K562 (cell line): ENCODE data around the gene HEMGN. TPM values are rescaled to one million over a fixed set of nuclear protein-coding genes. Genes with fewer than 3 reads are reported as not detected.

Source experiments
- CTCFL ChIP-seq: IDR thresholded peaks from 2 replicates; pipeline ENCODE4 v1.6.1; 2011; ENCODE audit warnings: borderline replicate concordance, low read depth, mild to moderate bottlenecking, moderate library complexity, low read length; ENCODE audit not compliant: insufficient read depth, poor library complexity, severe bottlenecking
- DACH1 ChIP-seq: fragments of 450-650 bp; IDR thresholded peaks from 2 replicates; pipeline ENCODE4 v1.6.1; 2018; ENCODE audit not compliant: partially characterized antibody
- DLX4 ChIP-seq: fragments of 250-450 bp; sonication (Bioruptor Pico); IDR thresholded peaks from 2 replicates; pipeline ENCODE4 v1.6.1; 2021; ENCODE audit warnings: mild to moderate bottlenecking
- EZH2 ChIP-seq: IDR thresholded peaks from 2 replicates; pipeline ENCODE4 v1.6.1; 2012; ENCODE audit warnings: low read depth, mild to moderate bottlenecking, inconsistent platforms, low read length, borderline replicate concordance
- FOXA3 ChIP-seq, 2 experiments: fragments of 450-650 bp in 1 of 2; sonication (generic) in 1 of 2; formaldehyde crosslinking; IDR thresholded peaks in 1 of 2; conservative IDR thresholded peaks in 1 of 2; 2 replicates each; pipeline versions ENCODE4 v1.4.0 to v1.8.0; 2020 to 2022; ENCODE audit warnings: mild to moderate bottlenecking in 2 of 2, missing genetic modification reagents in 1 of 2
- FOXJ2 ChIP-seq: fragments of 200-800 bp; sonication (Bioruptor generic); IDR thresholded peaks from 2 replicates; pipeline ENCODE4 v1.6.1; 2016; ENCODE audit warnings: missing genetic modification characterization, missing compliant biosample characterization
- HDAC3 ChIP-seq: fragments of 450-650 bp; IDR thresholded peaks from 2 replicates; pipeline ENCODE4 v1.6.1; 2018; ENCODE audit warnings: borderline replicate concordance, mild to moderate bottlenecking, moderate library complexity; ENCODE audit not compliant: partially characterized antibody
- HINFP ChIP-seq: fragments of 450-650 bp; conservative IDR thresholded peaks from 2 replicates; pipeline ENCODE4 v1.6.1; 2016; ENCODE audit warnings: missing genetic modification characterization, low read depth, mild to moderate bottlenecking, control low read depth, missing compliant biosample characterization
- HLTF ChIP-seq: fragments of 450-650 bp; IDR thresholded peaks from 2 replicates; pipeline ENCODE4 v1.6.1; 2016
- ID3 ChIP-seq, 2 experiments: fragments of 250-450 bp in 1 of 2; fragments of 450-650 bp in 1 of 2; sonication (Bioruptor Pico) in 1 of 2; IDR thresholded peaks; 2 replicates each; pipeline versions ENCODE4 v1.6.1 to v1.8.0; 2016 to 2021; ENCODE audit warnings: mild to moderate bottlenecking in 2 of 2, moderate library complexity in 2 of 2, missing compliant biosample characterization in 1 of 2, missing genetic modification characterization in 1 of 2
- SIRT6 ChIP-seq: IDR thresholded peaks from one replicate; pipeline ENCODE4 v1.6.1; 2012; ENCODE audit warnings: low read depth, mild to moderate bottlenecking, control low read depth, inconsistent platforms, low read length, moderate library complexity
- TOE1 ChIP-seq, 2 experiments: fragments of 450-650 bp in 1 of 2; sonication (generic) in 1 of 2; formaldehyde crosslinking in 1 of 2; IDR thresholded peaks; 2 replicates each; pipeline versions ENCODE4 v1.7.1 to v1.8.0; 2016 to 2022; ENCODE audit warnings: borderline replicate concordance in 2 of 2, mild to moderate bottlenecking in 2 of 2, antibody characterized with exemption in 1 of 2, inconsistent platforms in 1 of 2, low read depth in 1 of 2, missing genetic modification reagents in 1 of 2, moderate library complexity in 1 of 2
- YY1 ChIP-seq, 3 experiments: IDR thresholded peaks; 2 replicates each; pipeline ENCODE4 v1.6.1; 2011; ENCODE audit warnings: low read length in 2 of 3, mild to moderate bottlenecking in 2 of 3, moderate library complexity in 2 of 3, borderline replicate concordance in 1 of 3, control low read depth in 1 of 3, low read depth in 1 of 3; ENCODE audit not compliant: insufficient read depth in 3 of 3, insufficient replicate concordance in 2 of 3, control insufficient read depth in 1 of 3, insufficient read length in 1 of 3; ENCODE audit errors: extremely low read depth in 1 of 3
- ZBTB7A ChIP-seq: IDR thresholded peaks from 2 replicates; pipeline ENCODE4 v1.6.1; 2011; ENCODE audit warnings: low read depth, mild to moderate bottlenecking, low read length, moderate library complexity, borderline replicate concordance; ENCODE audit not compliant: control insufficient read depth
- ZNF3 ChIP-seq: fragments of 250-450 bp; sonication (Bioruptor Pico); IDR thresholded peaks from 2 replicates; pipeline ENCODE4 v1.5.0; 2021; ENCODE audit warnings: mild to moderate bottlenecking, moderate library complexity
- ZNF311 ChIP-seq: fragments of 250-450 bp; sonication (Bioruptor Pico); IDR thresholded peaks from 2 replicates; pipeline ENCODE4 v1.4.0; 2020; ENCODE audit warnings: mild to moderate bottlenecking, moderate library complexity
- ZNF347 ChIP-seq: fragments of 450-650 bp; formaldehyde crosslinking; IDR thresholded peaks from 2 replicates; pipeline ENCODE4 v1.4.0; 2020; ENCODE audit warnings: low read depth, mild to moderate bottlenecking, moderate library complexity
- ZNF57 ChIP-seq: fragments of 450-650 bp; formaldehyde crosslinking; IDR thresholded peaks from 2 replicates; pipeline ENCODE4 v1.4.0; 2020; ENCODE audit warnings: mild to moderate bottlenecking, moderate library complexity
- ZNF764 ChIP-seq: fragments of 250-450 bp; sonication (Bioruptor Pico); IDR thresholded peaks from 2 replicates; pipeline ENCODE4 v1.4.0; 2020; ENCODE audit warnings: low read depth, mild to moderate bottlenecking, moderate library complexity
- polyA plus RNA-seq, 8 experiments: library from polyadenylated mRNA; depleted of rRNA in 4 of 8; stranded (reverse) in 5 of 8; unstranded in 3 of 8; fragments of >200 nt; fragmentation: Nextera tagmentation in 2 of 8; fragmentation: Illumina TruSeq in 1 of 8; extraction: Ambion mirVana in 2 of 8; extraction: Trizol in 1 of 8; gene quantifications; 2 replicates each; pipeline versions ENCODE4 v1.2.1 to v1.2.3, GENCODE V29; 2011 to 2014; ENCODE audit warnings: inconsistent platforms in 1 of 8, missing spikeins in 1 of 8
- total RNA-seq, 7 experiments: library from RNA; depleted of rRNA in 6 of 7; stranded (reverse); fragments of >200 nt in 6 of 7; fragmentation: Illumina TruSeq in 2 of 7; extraction: Trizol in 2 of 7; gene quantifications; 2 replicates each; pipeline versions ENCODE4 v1.2.1 to v1.2.3, GENCODE V29; 2011 to 2021; ENCODE audit warnings: low replicate concordance in 1 of 7

The HEMGN gene
- total and polyA plus RNA-seq, 9 of the 15 experiments (the other 6 are each of a cell fraction or from before 2014, with no cell fraction given), result 56.3 to 258 (median 137) TPM

- TF ChIP-seq ZNF347 (CRISPR knock-in tag) (no peak), ZNF3 (CRISPR knock-in tag) (no peak), YY1 (IDR thresholded peaks at IDR 0.05; ENCODE audit: borderline replicate concordance in 1 of 3, control insufficient read depth in 1 of 3, extremely low read depth in 1 of 3, insufficient read depth in 3 of 3, insufficient read length in 1 of 3, insufficient replicate concordance in 2 of 3, low read depth in 1 of 3, low read length in 2 of 3) (peak in 2 of 3 experiments; percentile 78 to 89), HLTF (0 out of 2 replicates have a peak, but pooled peaks have one; percentile 43), ZBTB7A (peak; percentile 100), ZNF764 (CRISPR knock-in tag) (no peak), HDAC3 (peak; percentile 24), ID3 (CRISPR knock-in tag; IDR thresholded peaks at IDR 0.05) (no peak), ID3 (tag; IDR thresholded peaks at IDR 0.05) (no peak; the same call in 1 of the 2 replicates), FOXJ2 (no peak), ZNF311 (CRISPR knock-in tag) (no peak), DACH1 (no peak), DLX4 (CRISPR knock-in tag) (no peak), EZH2 (no peak), CTCFL (peak; percentile 73), ZNF57 (no peak), FOXA3 (CRISPR knock-in tag; conservative IDR thresholded peaks at IDR 0.05 in 1 of 2, IDR thresholded peaks at IDR 0.05 in 1 of 2) (peak in 1 of 2 experiments; percentile 76; a peak in 2 of 4 replicates), HINFP (tag) (no peak), SIRT6 (no peak), TOE1 (IDR thresholded peaks at IDR 0.05; ENCODE audit: borderline replicate concordance) (peak; percentile 66; the same call in 1 of the 2 replicates), TOE1 (CRISPR knock-in tag; IDR thresholded peaks at IDR 0.05; ENCODE audit: borderline replicate concordance, low read depth) (peak; percentile 59; the same call in 1 of the 2 replicates)
Observed at GRCh38 chr9:97982683-97983588, 45.0 kb upstream of the HEMGN start, which contains the start of gene ANP32B (continued).
